Prostate gland (tissue), 2 donors: ENCODE results near the gene LNPEP. TPM values are rescaled to one million over a fixed set of nuclear protein-coding genes. Genes with fewer than 3 reads are reported as not detected.
A peak's percentile ranks its signal among the peaks of the same experiment; 100 is the strongest.

ENCODE experiments used
- DNase-seq: peaks from one replicate; pipeline ENCODE4 v3.0.0-alpha.2; 2019; ENCODE audit warnings: low spot score
- H3K27ac ChIP-seq, 2 donors: fragments of 200-600 bp; sonication (generic); 2 replicates each; pipeline ENCODE4 v1.5.1; 2017 to 2019
- H3K27me3 ChIP-seq: fragments of 200-600 bp; sonication (generic); replicated peaks from 2 replicates; pipeline ENCODE4 v1.5.1; 2019; ENCODE audit not compliant: insufficient read depth
- H3K36me3 ChIP-seq, 2 donors: fragments of 200-600 bp; sonication (generic); 1 replicate in 1 of 2; 2 replicates in 1 of 2; pipeline versions ENCODE4 v1.5.1 to v1.8.1; 2017 to 2019
- H3K4me1 ChIP-seq: fragments of 200-600 bp; sonication (generic); replicated peaks from 2 replicates; pipeline ENCODE4 v1.5.1; 2019
- H3K4me3 ChIP-seq, 2 donors: fragments of 200-600 bp; sonication (generic); 2 replicates each; pipeline ENCODE4 v1.5.1; 2017 to 2019
- H3K9me3 ChIP-seq: fragments of 200-600 bp; sonication (generic); 2 replicates; pipeline ENCODE4 v1.5.1; 2017
- CTCF ChIP-seq, 4 experiments: fragments of 200-600 bp in 2 of 4; fragments of 450-650 bp in 2 of 4; sonication (generic) in 2 of 4; IDR thresholded peaks; 1 replicate in 3 of 4; 2 replicates in 1 of 4; pipeline ENCODE4 v1.5.1; 2016 to 2019; ENCODE audit warnings: antibody characterized with exemption in 4 of 4, mild to moderate bottlenecking in 2 of 4, moderate library complexity in 2 of 4
- POLR2A ChIP-seq: fragments of 450-650 bp; IDR thresholded peaks from one replicate; pipeline ENCODE4 v1.6.1; 2016; ENCODE audit warnings: antibody characterized with exemption, mild to moderate bottlenecking
- POLR2AphosphoS5 ChIP-seq: sonication (generic); formaldehyde crosslinking; IDR thresholded peaks from one replicate; pipeline ENCODE4 v1.6.1; 2017; ENCODE audit warnings: antibody characterized with exemption
- WGBS: methylation state at CpG from one replicate; pipeline ENCODE4 v1.1.5; 2018; 5-methylcytosine and 5-hydroxymethylcytosine counted together
- intact Hi-C: fragments of 100-400 bp; cut with DNase I; formaldehyde crosslinking; loops from one replicate; pipeline ENCODE4 v1.14.2; 2022
- total RNA-seq, 2 donors: library from RNA; depleted of rRNA; stranded (reverse); fragments of >200 nt; gene quantifications; one replicate each; pipeline ENCODE4 v1.1.0, GENCODE V29; 2016

Gene LNPEP
- 10 to 100 TPM; 38.5 to 43.9 TPM for total RNA-seq

GRCh38 chr5:96935559-96936430, at the start of gene LNPEP:
TSS of gene LNPEP (plus strand) at chr5:96936080. CDS start at chr5:96936156, 76 bp downstream.
- intact Hi-C loops, result loop anchor here (5.0 to 10.0 kb wide), 3 partner anchors 58 to 181 kb away; partner anchors contain the start of genes ERAP1 and ERAP2
- DNase-seq, result peak; percentile 97
- under 1% methylated on average over 48 of the region's 79 CpGs for WGBS

DNA sequence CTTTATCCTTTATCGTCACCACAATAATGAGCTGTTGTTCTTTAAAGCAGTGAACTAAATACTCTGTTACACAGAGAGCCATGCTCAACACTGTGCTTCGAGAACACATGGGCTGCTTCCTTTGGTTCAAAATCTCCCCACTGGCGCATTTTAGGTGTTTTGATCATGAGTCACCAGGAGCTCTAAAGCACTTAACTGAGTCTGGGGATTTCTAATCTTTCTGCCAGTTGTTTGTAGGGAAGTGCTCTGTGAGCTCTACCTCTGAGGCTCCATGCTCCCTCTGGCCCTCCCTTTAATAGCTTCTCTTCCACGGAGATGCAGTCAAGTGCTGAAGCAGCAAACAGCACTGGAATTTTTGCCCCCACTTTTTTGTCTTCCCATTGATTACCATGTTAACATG, 42.5 kb upstream of the LNPEP start:
- H3K4me3 ChIP-seq, result no peak overlapping the region
- peaks cover 0 to 3% of the 10 kb centered on the region in 2 donors for H3K36me3 ChIP-seq
- WGBS, result 82% methylated on average over 4 of the region's 4 CpGs
- H3K27ac ChIP-seq, result no peak overlapping the region
- H3K27me3 ChIP-seq, result no peaks in the 10 kb centered on the region
- TF ChIP-seq POLR2AphosphoS5 (no peak), POLR2A (no peak), CTCF (IDR thresholded peaks at IDR 0.05) (no peak)
- no peak for DNase-seq
- H3K4me1 ChIP-seq, result no peaks in the 10 kb centered on the region
- intact Hi-C loops, result no loop called here
- H3K9me3 ChIP-seq, result no peaks in the 10 kb centered on the region

More at GRCh38 chr5:96935559-96936430, at the start of gene LNPEP:
- Histone ChIP-seq H3K36me3 (no peaks in the 10 kb centered on the region), H3K9me3 (no peaks in the 10 kb centered on the region), H3K4me3 (peak within 1 kb of the TSS; percentile 83 to 94), H3K27me3 (no peaks in the 10 kb centered on the region), H3K27ac (peak within 1 kb of the TSS; percentile 95 to 96), H3K4me1 (peaks cover 6% of the 10 kb centered on the region)
- TF ChIP-seq POLR2A (peak; percentile 82), POLR2AphosphoS5 (peak; percentile 95), CTCF (IDR thresholded peaks at IDR 0.05) (peak in 2 of 4 experiments; percentile 4 to 22)

GRCh38 chr5:96896276-96896675, 39.6 kb upstream of the LNPEP start:
- H3K27me3 ChIP-seq, result no peaks in the 10 kb centered on the region
- TF ChIP-seq CTCF (IDR thresholded peaks at IDR 0.05), result no peak
- TF ChIP-seq POLR2AphosphoS5, result no peak
- no peak for TF ChIP-seq POLR2A
- H3K4me1 ChIP-seq, result no peaks in the 10 kb centered on the region
- H3K9me3 ChIP-seq, result no peaks in the 10 kb centered on the region
- H3K4me3 ChIP-seq, result no peak overlapping the region
- H3K27ac ChIP-seq, result no peak overlapping the region
- no peak for DNase-seq
- intact Hi-C loops, result no loop called here
- peaks cover 0 to 3% of the 10 kb centered on the region in 2 donors for H3K36me3 ChIP-seq
- WGBS, result 74% methylated on average over 4 of the region's 4 CpGs

DNA sequence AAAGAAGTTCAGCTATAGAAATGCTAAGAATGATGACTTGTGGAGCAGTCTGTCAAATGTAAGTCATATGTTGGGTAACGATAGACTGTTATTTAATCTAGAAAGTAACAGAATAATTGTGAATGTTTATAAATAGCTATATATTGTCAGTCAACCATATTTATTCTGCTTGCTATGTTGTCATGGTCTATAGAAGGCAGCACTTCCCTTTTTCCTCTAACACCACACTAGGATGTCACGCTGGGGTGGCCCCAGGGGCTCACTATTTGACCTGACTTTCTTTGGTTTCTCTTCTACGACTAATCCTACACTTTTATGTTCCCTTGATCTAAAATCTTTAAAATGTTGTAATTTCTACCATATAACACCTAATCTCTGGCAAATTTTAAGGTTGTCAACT, 39.1 kb upstream of the LNPEP start:
- WGBS, result 75% methylated on average over 3 of the region's 3 CpGs
- Histone ChIP-seq H3K9me3 (no peaks in the 10 kb centered on the region), H3K36me3 (peaks cover 0 to 3% of the 10 kb centered on the region in 2 donors), H3K27me3 (no peaks in the 10 kb centered on the region), H3K4me3 (no peak overlapping the region), H3K4me1 (no peaks in the 10 kb centered on the region), H3K27ac (no peak overlapping the region)
- TF ChIP-seq CTCF (IDR thresholded peaks at IDR 0.05) (no peak), POLR2A (no peak), POLR2AphosphoS5 (no peak)
- intact Hi-C loops, result no loop called here
- no peak for DNase-seq

DNA sequence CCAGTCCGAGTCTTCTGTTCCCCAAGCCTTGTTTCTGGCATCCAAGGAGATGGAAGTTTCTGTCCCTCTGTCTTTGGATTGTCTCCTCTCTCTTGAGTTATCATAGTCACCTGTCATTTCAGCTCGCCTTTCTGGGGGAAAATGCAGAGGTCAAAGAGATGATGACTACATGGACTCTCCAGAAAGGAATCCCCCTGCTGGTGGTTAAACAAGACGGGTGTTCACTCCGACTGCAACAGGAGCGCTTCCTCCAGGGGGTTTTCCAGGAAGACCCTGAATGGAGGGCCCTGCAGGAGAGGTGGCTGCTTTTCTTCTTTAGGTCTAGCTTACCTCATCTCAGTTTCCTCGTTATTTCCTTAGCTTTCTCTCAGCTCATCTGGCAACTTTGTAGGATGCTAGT, 34.5 kb upstream of the LNPEP start:
- Histone ChIP-seq H3K9me3 (no peaks in the 10 kb centered on the region), H3K4me3 (no peak overlapping the region), H3K36me3 (no peaks in the 10 kb centered on the region), H3K27ac (no peak overlapping the region), H3K27me3 (no peaks in the 10 kb centered on the region), H3K4me1 (no peaks in the 10 kb centered on the region)
- WGBS, result 91% methylated on average over 6 of the region's 6 CpGs
- TF ChIP-seq CTCF (IDR thresholded peaks at IDR 0.05), result no peak
- no peak for TF ChIP-seq POLR2AphosphoS5
- no peak for TF ChIP-seq POLR2A
- DNase-seq, result no peak
- intact Hi-C loops, result no loop called here
